Left renal cortex interstitium (tissue), 4 donors: Measurements from ENCODE around the gene MEI1. TPM values are rescaled to one million over a fixed set of nuclear protein-coding genes. Genes with fewer than 3 reads are reported as not detected.

Experiments used
- DNase-seq, 4 donors: peaks; one replicate each; pipeline ENCODE4 v3.0.0-alpha.2; 2013; ENCODE audit warnings: low read depth in 4 of 4, low spot score in 2 of 4, missing footprints in 1 of 4
- polyA plus RNA-seq, 4 donors: library from polyadenylated mRNA; unstranded; fragments of 120-200 nt; gene quantifications; one replicate each; pipeline ENCODE4 v1.2.1, GENCODE V29; 2013; ENCODE audit not compliant: insufficient read length in 4 of 4

MEI1 gene
- polyA plus RNA-seq, 4 donors, result 2.9 to 3.4 (median 3.3) TPM

DNA sequence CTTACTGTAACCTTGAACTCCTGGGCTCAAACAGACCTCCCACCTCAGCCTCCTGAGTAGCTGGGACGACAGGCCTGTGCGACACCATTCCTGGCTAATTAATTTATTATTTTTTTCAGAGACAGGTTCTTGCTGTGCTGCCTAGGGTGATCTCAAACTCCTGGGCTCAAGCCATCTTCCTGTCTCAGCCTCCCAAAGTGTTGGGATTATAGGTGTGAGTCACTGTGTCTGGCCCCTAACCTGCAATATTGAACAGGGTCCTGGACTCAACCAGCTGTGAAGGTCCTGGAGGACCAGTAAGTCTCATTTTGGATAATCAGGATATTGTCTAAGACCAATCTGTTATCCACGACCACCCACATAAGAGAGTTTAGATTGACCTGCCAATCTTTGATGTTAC is 116.4 kb downstream of the MEI1 start:
- no peak for DNase-seq

DNA sequence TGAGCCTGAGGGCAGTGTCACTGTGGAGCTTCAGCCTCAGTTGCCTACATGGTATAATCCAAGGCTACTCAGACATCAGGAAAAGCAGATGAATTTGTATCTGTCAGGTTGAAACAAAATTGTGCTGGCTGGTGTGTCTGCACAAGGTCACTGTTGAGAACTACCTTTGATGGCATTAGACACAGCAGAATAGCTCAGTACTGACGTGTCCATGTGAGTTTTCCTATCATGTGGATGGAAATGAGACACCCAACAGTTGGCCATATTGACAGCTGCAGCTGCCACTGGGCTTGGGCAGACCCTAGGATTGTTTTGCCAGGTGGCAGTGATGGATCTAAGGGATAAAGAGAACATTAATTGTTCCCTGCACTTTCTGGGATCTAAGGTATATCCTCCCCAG is 116.9 kb downstream of the MEI1 start:
- DNase-seq, result no peak

GRCh38 chr22:41816871-41817270 is 117.6 kb downstream of the MEI1 start:
- no peak for DNase-seq

DNA sequence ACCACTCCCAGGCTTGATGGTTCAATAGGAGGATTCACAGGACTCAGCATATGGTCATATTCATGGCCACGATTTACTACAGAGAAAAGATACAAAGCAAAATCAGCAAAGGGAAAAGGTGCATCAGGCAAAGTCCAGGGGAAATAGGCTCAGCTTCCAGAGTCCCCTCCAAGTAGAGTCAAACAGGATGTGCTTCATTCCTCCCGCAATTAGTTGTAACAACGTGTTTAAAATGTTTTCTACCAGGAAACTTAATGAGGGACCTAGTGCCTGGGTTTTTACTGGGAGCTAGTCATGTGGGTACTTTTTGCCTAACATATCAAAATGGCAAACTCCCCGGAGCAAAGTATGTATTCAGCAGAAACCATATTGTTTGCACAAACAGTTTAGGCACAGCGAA is 118.7 kb downstream of the MEI1 start:
- DNase-seq, result no peak

DNA sequence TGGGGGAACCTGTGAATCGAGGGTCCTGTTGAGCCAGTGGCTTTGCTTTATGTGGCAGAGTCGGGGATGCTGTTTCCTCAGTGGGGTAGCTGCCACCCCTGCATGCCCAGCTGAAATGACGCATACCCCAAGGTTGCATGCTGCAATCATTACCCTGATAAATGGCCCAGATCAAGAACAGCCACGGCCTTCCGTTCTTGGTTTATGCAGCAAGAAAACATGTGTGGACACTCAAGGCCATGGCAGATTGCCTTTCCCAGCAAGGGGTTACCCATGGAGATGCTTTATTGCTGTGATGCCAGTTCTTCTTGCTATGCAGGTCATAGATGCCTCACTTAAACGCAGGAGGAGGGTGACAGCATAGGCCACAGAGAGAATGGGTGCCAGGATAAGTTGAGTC is 119.3 kb downstream of the MEI1 start:
- no peak for DNase-seq

- no peak for DNase-seq
Measured at GRCh38 chr22:41819257-41819656, 120.0 kb downstream of the MEI1 start.

DNA sequence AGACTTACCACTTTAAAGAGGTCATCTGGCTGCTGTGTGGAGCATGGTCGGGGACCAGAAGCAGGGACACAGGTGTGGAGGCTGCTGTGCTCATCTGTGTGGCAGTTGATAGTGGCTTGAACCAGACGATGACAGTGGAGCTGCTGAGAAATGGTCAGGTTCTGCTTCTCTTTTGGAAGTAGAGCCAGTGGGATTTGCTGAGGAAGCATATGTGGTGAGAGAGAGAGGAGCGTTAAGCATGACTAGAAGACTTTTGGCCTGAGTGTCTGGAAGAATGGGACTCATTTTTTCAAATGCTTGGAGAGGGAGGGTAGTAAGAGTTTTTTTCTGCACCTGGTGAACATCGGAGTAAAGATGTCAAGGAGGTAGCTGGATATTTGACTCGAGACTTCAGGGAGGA is 121.1 kb downstream of the MEI1 start:
- DNase-seq, result no peak

GRCh38 chr22:41821471-41822316 is 122.4 kb downstream of the MEI1 start:
- no peak for DNase-seq

- no peak for DNase-seq
Measured at GRCh38 chr22:41822317-41823057, 123.2 kb downstream of the MEI1 start.

DNA sequence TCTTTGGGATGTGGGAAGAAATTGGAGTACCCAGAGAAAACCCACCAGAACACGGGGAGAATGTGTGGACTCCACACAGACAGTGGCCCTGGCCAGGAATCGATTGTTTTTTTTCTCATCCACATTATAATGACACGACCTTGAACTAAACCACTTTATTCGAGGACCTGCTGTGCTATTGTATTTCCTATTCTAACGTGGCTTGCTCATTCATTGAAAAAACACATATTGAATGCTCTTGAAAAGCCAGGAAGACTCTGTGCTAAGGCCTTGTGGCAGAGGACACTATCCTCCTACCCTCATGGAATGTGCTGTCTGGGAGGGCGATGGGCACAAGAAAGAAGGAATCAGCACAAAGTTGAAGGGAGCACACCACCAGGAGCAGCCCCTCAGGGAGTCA is 124.5 kb downstream of the MEI1 start:
- no peak for DNase-seq

GRCh38 chr22:41825376-41825775 is 126.1 kb downstream of the MEI1 start:
- DNase-seq, result no peak

DNA sequence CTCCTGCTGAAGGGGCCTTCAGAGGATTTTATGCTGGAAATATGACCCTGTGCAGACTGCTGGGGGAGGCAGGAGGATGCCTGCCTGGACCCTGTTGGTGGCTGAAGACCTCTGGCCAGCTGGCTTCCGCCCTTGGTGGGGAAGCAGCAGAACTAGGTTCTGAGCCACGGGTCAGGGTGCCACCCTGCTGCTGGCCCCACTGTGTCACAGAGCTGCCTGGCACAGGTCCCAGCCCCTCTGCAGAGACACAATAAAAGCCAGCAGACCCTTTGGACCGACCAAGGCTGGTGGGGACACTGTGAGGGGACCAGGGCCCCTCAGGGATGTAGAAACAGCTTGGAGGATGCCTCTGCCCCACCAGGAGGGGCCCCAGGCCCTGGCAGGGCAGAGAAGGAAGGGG is 126.7 kb downstream of the MEI1 start:
- no peak for DNase-seq

GRCh38 chr22:41826430-41827383 is 127.4 kb downstream of the MEI1 start:
- DNase-seq, result no peak

GRCh38 chr22:41827671-41828070 is 128.4 kb downstream of the MEI1 start:
- no peak for DNase-seq

- no peak for DNase-seq
Measured at GRCh38 chr22:41828516-41828915, 129.2 kb downstream of the MEI1 start.

- no peak for DNase-seq
Measured at GRCh38 chr22:41830174-41830573, 130.9 kb downstream of the MEI1 start.

GRCh38 chr22:41831383-41831782 is 132.1 kb downstream of the MEI1 start:
- DNase-seq, result no peak

DNA sequence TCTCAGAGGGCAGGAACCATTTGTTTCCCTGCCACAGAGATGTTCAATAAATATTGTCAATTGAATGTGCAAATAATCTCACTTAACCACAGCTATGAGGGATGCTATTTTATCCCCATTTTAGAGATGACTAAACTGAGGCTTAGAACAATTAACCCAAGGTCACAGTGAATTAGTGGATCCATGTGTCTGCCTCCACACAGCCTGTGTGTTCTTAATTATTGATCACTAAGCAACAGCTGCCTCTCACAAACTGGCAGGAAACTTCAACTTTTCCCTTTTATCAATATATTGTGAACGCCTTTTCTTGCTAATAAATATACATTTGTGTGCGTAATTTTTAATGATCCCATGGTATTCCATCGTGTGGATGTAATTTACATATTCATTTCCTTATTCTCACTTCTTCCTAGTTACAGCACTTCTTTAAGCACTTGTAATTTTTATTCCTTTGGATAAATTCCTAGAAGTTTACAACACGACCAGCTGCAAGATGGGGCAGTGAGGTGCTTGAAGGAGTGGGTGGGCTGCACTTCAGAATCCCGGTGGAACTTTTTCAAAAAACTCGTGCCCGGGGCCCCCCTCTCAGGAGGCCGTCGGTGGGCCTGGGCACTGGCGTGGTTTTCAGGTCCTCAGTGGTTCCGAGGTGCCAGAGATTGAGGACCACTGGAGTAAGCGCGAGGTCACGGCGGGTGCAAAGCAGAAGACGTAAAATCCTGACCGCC is 132.7 kb downstream of the MEI1 start:
- DNase-seq, result no peak

- DNase-seq, result peak; percentile 97 to 99 (median 98)
Measured at GRCh38 chr22:41832553-41833368, 133.5 kb downstream of the MEI1 start, which contains the start of gene SREBF2. Gene SREBF2 (plus strand): TSS chr22:41833105. CDS start chr22:41833271, 166 bp downstream.
